ENCODE results near the gene LGR4. TPM values are rescaled to one million over a fixed set of nuclear protein-coding genes. Genes with fewer than 3 reads are reported as not detected.

LGR4 gene
- total and polyA plus RNA-seq, 2 of the 13 experiments (the other 11 are each of a cell fraction or from before 2014, with no cell fraction given), result 42.1 to 68.7 TPM

DNA sequence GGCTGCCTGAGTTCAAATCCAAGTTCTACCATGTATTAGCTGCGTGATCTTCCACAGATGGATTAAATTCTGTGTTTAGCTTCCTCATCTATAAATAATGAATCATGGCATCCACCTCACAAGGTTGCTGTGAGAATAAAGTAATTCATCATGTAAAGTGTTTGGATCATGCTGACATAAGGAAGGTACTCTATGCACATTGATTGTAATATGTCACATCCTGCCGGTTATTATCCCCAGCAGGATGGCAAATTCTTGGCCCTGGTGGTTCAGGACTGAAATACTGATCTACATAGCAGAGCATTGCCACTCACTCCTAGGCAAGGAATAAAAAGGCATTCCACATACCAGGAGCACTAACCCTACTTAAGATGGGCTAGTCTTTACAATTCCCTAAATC lies 40.8 kb downstream of the LGR4 start:
- Histone ChIP-seq H3K27ac (ENCODE audit: extremely low read length, insufficient read depth, low read length) (no peak overlapping the region), H2AFZ (ENCODE audit: low read length) (no peak overlapping the region), H3K4me1 (ENCODE audit: insufficient read depth, low read length) (peaks cover 44% of the 10 kb centered on the region), H3K79me2 (ENCODE audit: insufficient read depth, low read length) (peaks cover 94% of the 10 kb centered on the region), H3K27me3 (ENCODE audit: control insufficient read depth in 1 of 2, insufficient read depth in 2 of 2, low read length in 2 of 2) (no peaks in the 10 kb centered on the region), H4K20me1 (ENCODE audit: insufficient read depth, low read length) (peaks cover 36% of the 10 kb centered on the region), H3K9ac (ENCODE audit: insufficient read depth, low read depth, low read length) (no peak overlapping the region), H3K4me3 (replicated peaks in 1 of 3; ENCODE audit: insufficient read depth in 1 of 3, low read depth in 2 of 3, low read length in 3 of 3) (no peak overlapping the region), H3K9me3 (ENCODE audit: low read length) (no peaks in the 10 kb centered on the region), H3K4me2 (ENCODE audit: low read depth, low read length) (no peak overlapping the region), H3K36me3 (replicated peaks in 1 of 2; ENCODE audit: control insufficient read depth in 1 of 2, insufficient read depth in 2 of 2, low read length in 2 of 2) (peaks cover 5 to 20% of the 10 kb centered on the region in 2 experiments; a peak in 4 of 5 replicates)
- in situ Hi-C loops (cut with HindIII; ENCODE audit: extremely low pct_ligation_motif_present, low pct_unique_long_range_greater_than_20kb), result no loop called here
- ChIA-PET POLR2A (no interaction called here), CTCF (ENCODE audit: low intra/inter-chr PET ratio, low total read pairs) (no interaction called here)
- TF ChIP-seq, protein P1, sequence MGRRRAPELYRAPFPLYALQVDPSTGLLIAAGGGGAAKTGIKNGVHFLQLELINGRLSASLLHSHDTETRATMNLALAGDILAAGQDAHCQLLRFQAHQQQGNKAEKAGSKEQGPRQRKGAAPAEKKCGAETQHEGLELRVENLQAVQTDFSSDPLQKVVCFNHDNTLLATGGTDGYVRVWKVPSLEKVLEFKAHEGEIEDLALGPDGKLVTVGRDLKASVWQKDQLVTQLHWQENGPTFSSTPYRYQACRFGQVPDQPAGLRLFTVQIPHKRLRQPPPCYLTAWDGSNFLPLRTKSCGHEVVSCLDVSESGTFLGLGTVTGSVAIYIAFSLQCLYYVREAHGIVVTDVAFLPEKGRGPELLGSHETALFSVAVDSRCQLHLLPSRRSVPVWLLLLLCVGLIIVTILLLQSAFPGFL (CRISPR knock-in tag; IDR thresholded peaks at IDR 0.05), result no peak
- no peak for TF ChIP-seq SP1 (IDR thresholded peaks at IDR 0.05)
- TF ChIP-seq SP1 (CRISPR knock-in tag; IDR thresholded peaks at IDR 0.05), result no peak
- no peak for TF ChIP-seq BCL6 (CRISPR knock-in tag; IDR thresholded peaks at IDR 0.05)
- no peak for TF ChIP-seq RBAK (CRISPR knock-in tag; IDR thresholded peaks at IDR 0.05)
- TF ChIP-seq, protein P2, sequence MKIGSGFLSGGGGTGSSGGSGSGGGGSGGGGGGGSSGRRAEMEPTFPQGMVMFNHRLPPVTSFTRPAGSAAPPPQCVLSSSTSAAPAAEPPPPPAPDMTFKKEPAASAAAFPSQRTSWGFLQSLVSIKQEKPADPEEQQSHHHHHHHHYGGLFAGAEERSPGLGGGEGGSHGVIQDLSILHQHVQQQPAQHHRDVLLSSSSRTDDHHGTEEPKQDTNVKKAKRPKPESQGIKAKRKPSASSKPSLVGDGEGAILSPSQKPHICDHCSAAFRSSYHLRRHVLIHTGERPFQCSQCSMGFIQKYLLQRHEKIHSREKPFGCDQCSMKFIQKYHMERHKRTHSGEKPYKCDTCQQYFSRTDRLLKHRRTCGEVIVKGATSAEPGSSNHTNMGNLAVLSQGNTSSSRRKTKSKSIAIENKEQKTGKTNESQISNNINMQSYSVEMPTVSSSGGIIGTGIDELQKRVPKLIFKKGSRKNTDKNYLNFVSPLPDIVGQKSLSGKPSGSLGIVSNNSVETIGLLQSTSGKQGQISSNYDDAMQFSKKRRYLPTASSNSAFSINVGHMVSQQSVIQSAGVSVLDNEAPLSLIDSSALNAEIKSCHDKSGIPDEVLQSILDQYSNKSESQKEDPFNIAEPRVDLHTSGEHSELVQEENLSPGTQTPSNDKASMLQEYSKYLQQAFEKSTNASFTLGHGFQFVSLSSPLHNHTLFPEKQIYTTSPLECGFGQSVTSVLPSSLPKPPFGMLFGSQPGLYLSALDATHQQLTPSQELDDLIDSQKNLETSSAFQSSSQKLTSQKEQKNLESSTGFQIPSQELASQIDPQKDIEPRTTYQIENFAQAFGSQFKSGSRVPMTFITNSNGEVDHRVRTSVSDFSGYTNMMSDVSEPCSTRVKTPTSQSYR (CRISPR knock-in tag; IDR thresholded peaks at IDR 0.05; ENCODE audit: borderline replicate concordance), result no peak
- ATAC-seq (no peak), FAIRE-seq (no peak), DNase-seq (ENCODE audit: low spot score) (no peak)
- intact Hi-C loops (cut with micrococcal nuclease; ENCODE audit: unreplicated experiment), result no loop called here
- WGBS (ENCODE audit: low lambda C conversion rate), result 100% methylated on average over 2 of the region's 2 CpGs
- BruUV-seq (replicated peaks), result no TSS peak

All from HepG2 (cell line).